ENCODE measurements around the gene KIAA1755. TPM values are rescaled to one million over a fixed set of nuclear protein-coding genes. Genes with fewer than 3 reads are reported as not detected.

Gene KIAA1755
- total and polyA plus RNA-seq, 3 experiments from 2014 or later = not detected

DNA sequence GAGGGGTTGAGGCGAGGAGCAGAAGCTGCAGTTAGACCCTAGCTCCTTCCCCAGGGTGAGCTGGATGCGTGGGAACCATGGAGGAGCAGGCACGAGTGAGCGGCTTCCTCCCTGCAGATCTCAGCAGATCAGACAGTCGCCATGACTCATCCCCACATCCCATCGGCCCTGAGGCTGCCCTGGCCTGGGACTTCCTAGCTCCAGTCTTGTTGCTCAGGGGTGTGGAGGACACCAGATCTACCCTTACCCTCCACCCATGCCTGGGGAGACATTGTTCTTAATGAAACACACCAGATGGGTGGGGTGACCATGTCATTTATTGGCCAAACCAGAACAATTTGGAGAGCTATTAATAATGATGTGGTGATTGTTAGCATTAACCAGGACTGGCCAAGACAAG, 59.2 kb downstream of the KIAA1755 start:
- H3K4me1 Mint-ChIP-seq = no peaks in the 10 kb centered on the region
- Histone ChIP-seq H3K36me3 (ENCODE audit: insufficient read depth, low read length) (no peaks in the 10 kb centered on the region), H3K27ac (ENCODE audit: low read depth, low read length) (no peak overlapping the region), H3K4me3 (ENCODE audit: low read length) (no peak overlapping the region), H3K4me1 (ENCODE audit: insufficient read depth, low read length) (no peaks in the 10 kb centered on the region), H3K9me3 (ENCODE audit: low read length) (no peaks in the 10 kb centered on the region), H3K27me3 (ENCODE audit: insufficient read depth, low read length, poor library complexity, severe bottlenecking) (no peaks in the 10 kb centered on the region)
- ChIA-PET POLR2A (no interaction called here), CTCF (no interaction called here)
- DNase-seq = no peak
- no peak overlapping the region for H3K4me3 Mint-ChIP-seq
- H3K36me3 Mint-ChIP-seq = no peaks in the 10 kb centered on the region
- peaks cover 9 to 21% of the 10 kb centered on the region in 2 donors for H3K27me3 Mint-ChIP-seq
- H3K9me3 Mint-ChIP-seq = no peaks in the 10 kb centered on the region
- no peak overlapping the region for H3K27ac Mint-ChIP-seq

GRCh38 chr20:38200646-38201045, 59.9 kb downstream of the KIAA1755 start:
- no peaks in the 10 kb centered on the region for H3K4me1 Mint-ChIP-seq
- H3K9me3 Mint-ChIP-seq = no peaks in the 10 kb centered on the region
- H3K27me3 Mint-ChIP-seq = peaks cover 10 to 25% of the 10 kb centered on the region in 2 donors
- ChIA-PET POLR2A (no interaction called here), CTCF (interaction anchor here (0.6 kb wide), 1 partner anchor 99 kb away, joined by 4 read pairs; no protein-coding TSS in a partner anchor)
- Histone ChIP-seq H3K36me3 (ENCODE audit: insufficient read depth, low read length) (no peaks in the 10 kb centered on the region), H3K9me3 (ENCODE audit: low read length) (no peaks in the 10 kb centered on the region), H3K4me1 (ENCODE audit: insufficient read depth, low read length) (no peaks in the 10 kb centered on the region), H3K4me3 (ENCODE audit: low read length) (no peak overlapping the region), H3K27me3 (ENCODE audit: insufficient read depth, low read length, poor library complexity, severe bottlenecking) (no peaks in the 10 kb centered on the region), H3K27ac (ENCODE audit: low read depth, low read length) (no peak overlapping the region)
- no peaks in the 10 kb centered on the region for H3K36me3 Mint-ChIP-seq
- no peak overlapping the region for H3K4me3 Mint-ChIP-seq
- DNase-seq = no peak
- no peak overlapping the region for H3K27ac Mint-ChIP-seq

- no peaks in the 10 kb centered on the region for H3K4me1 ChIP-seq (ENCODE audit: insufficient read depth, low read length)
- no peak overlapping the region for H3K4me3 ChIP-seq (ENCODE audit: low read length)
- Mint-ChIP-seq H3K4me1 (no peaks in the 10 kb centered on the region), H3K4me3 (no peak overlapping the region), H3K9me3 (no peaks in the 10 kb centered on the region), H3K36me3 (no peaks in the 10 kb centered on the region), H3K27ac (no peak overlapping the region), H3K27me3 (peaks cover 10 to 28% of the 10 kb centered on the region in 2 donors)
- no peaks in the 10 kb centered on the region for H3K27me3 ChIP-seq (ENCODE audit: insufficient read depth, low read length, poor library complexity, severe bottlenecking)
- no peak overlapping the region for H3K27ac ChIP-seq (ENCODE audit: low read depth, low read length)
- H3K9me3 ChIP-seq (ENCODE audit: low read length) = no peaks in the 10 kb centered on the region
- H3K36me3 ChIP-seq (ENCODE audit: insufficient read depth, low read length) = no peaks in the 10 kb centered on the region
- ChIA-PET POLR2A (no interaction called here), CTCF (no interaction called here)
- no peak for DNase-seq
Observed at GRCh38 chr20:38199501-38200390, 60.8 kb downstream of the KIAA1755 start.

- no peaks in the 10 kb centered on the region for H3K27me3 ChIP-seq (ENCODE audit: insufficient read depth, low read length, poor library complexity, severe bottlenecking)
- Mint-ChIP-seq H3K9me3 (no peaks in the 10 kb centered on the region), H3K4me1 (no peaks in the 10 kb centered on the region), H3K27ac (no peak overlapping the region), H3K27me3 (peaks cover 7 to 31% of the 10 kb centered on the region in 2 donors), H3K36me3 (no peaks in the 10 kb centered on the region), H3K4me3 (no peak overlapping the region)
- DNase-seq = no peak
- ChIA-PET CTCF (interaction anchor here (1.0 kb wide), 1 partner anchor 22 kb away, joined by 3 read pairs; no protein-coding TSS in a partner anchor), POLR2A (no interaction called here)
- no peaks in the 10 kb centered on the region for H3K4me1 ChIP-seq (ENCODE audit: insufficient read depth, low read length)
- H3K9me3 ChIP-seq (ENCODE audit: low read length) = no peaks in the 10 kb centered on the region
- H3K27ac ChIP-seq (ENCODE audit: low read depth, low read length) = no peak overlapping the region
- no peak overlapping the region for H3K4me3 ChIP-seq (ENCODE audit: low read length)
- no peaks in the 10 kb centered on the region for H3K36me3 ChIP-seq (ENCODE audit: insufficient read depth, low read length)
Observed at GRCh38 chr20:38198238-38198861, 62.2 kb downstream of the KIAA1755 start.

- H3K4me3 Mint-ChIP-seq = no peak overlapping the region
- Histone ChIP-seq H3K27me3 (ENCODE audit: insufficient read depth, low read length, poor library complexity, severe bottlenecking) (no peaks in the 10 kb centered on the region), H3K27ac (ENCODE audit: low read depth, low read length) (no peak overlapping the region), H3K9me3 (ENCODE audit: low read length) (no peaks in the 10 kb centered on the region), H3K4me1 (ENCODE audit: insufficient read depth, low read length) (no peaks in the 10 kb centered on the region), H3K4me3 (ENCODE audit: low read length) (no peak overlapping the region), H3K36me3 (ENCODE audit: insufficient read depth, low read length) (no peaks in the 10 kb centered on the region)
- H3K36me3 Mint-ChIP-seq = no peaks in the 10 kb centered on the region
- no peaks in the 10 kb centered on the region for H3K9me3 Mint-ChIP-seq
- ChIA-PET POLR2A (no interaction called here), CTCF (interaction anchor here (1.0 kb wide), 1 partner anchor 23 kb away, joined by 3 read pairs; no protein-coding TSS in a partner anchor)
- DNase-seq = no peak
- H3K27me3 Mint-ChIP-seq = peaks cover 4 to 31% of the 10 kb centered on the region in 2 donors
- H3K4me1 Mint-ChIP-seq = no peaks in the 10 kb centered on the region
- no peak overlapping the region for H3K27ac Mint-ChIP-seq
Observed at GRCh38 chr20:38197619-38198018, 62.9 kb downstream of the KIAA1755 start.

- peaks cover 3 to 29% of the 10 kb centered on the region in 2 donors for H3K27me3 Mint-ChIP-seq
- no peaks in the 10 kb centered on the region for H3K36me3 Mint-ChIP-seq
- no peaks in the 10 kb centered on the region for H3K4me1 Mint-ChIP-seq
- Histone ChIP-seq H3K4me1 (ENCODE audit: insufficient read depth, low read length) (no peaks in the 10 kb centered on the region), H3K9me3 (ENCODE audit: low read length) (no peaks in the 10 kb centered on the region), H3K27ac (ENCODE audit: low read depth, low read length) (no peak overlapping the region), H3K27me3 (ENCODE audit: insufficient read depth, low read length, poor library complexity, severe bottlenecking) (no peaks in the 10 kb centered on the region), H3K4me3 (ENCODE audit: low read length) (no peak overlapping the region), H3K36me3 (ENCODE audit: insufficient read depth, low read length) (no peaks in the 10 kb centered on the region)
- CTCF ChIA-PET = interaction anchor here (1.0 kb wide), 1 partner anchor 24 kb away, joined by 3 read pairs; no protein-coding TSS in a partner anchor
- no peak for DNase-seq
- POLR2A ChIA-PET = no interaction called here
- H3K27ac Mint-ChIP-seq = no peak overlapping the region
- no peaks in the 10 kb centered on the region for H3K9me3 Mint-ChIP-seq
- H3K4me3 Mint-ChIP-seq = no peak overlapping the region
Observed at GRCh38 chr20:38197217-38197616, 63.3 kb downstream of the KIAA1755 start.

DNA sequence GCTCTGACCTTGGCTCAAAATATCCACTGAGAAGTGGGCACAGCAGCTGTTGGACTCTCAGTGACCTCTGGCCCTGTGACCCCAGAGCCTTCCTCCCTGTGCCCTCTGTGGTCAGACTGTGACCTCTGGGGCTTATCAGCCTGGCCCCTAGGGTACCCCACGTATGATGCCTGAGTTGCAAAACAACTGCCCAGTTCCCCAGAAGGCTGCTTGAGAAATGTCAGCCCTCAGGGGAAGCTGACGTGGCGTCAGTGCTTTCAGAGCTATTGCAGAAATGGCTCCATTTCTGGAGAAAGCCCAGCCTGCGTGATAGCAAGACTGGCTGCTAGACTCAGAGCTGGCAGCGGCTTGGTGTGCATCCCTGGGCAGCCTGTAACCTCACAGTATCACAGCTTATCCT, 63.9 kb downstream of the KIAA1755 start:
- no peak overlapping the region for H3K4me3 ChIP-seq (ENCODE audit: low read length)
- H3K9me3 ChIP-seq (ENCODE audit: low read length) = no peaks in the 10 kb centered on the region
- ChIA-PET POLR2A (no interaction called here), CTCF (interaction anchor here (1.0 kb wide), 1 partner anchor 25 kb away, joined by 3 read pairs; no protein-coding TSS in a partner anchor)
- no peak overlapping the region for H3K27ac Mint-ChIP-seq
- no peak overlapping the region for H3K4me3 Mint-ChIP-seq
- H3K27me3 ChIP-seq (ENCODE audit: insufficient read depth, low read length, poor library complexity, severe bottlenecking) = no peaks in the 10 kb centered on the region
- peaks cover 3 to 23% of the 10 kb centered on the region in 2 donors for H3K27me3 Mint-ChIP-seq
- H3K4me1 Mint-ChIP-seq = no peaks in the 10 kb centered on the region
- no peaks in the 10 kb centered on the region for H3K4me1 ChIP-seq (ENCODE audit: insufficient read depth, low read length)
- H3K36me3 Mint-ChIP-seq = no peaks in the 10 kb centered on the region
- H3K27ac ChIP-seq (ENCODE audit: low read depth, low read length) = no peak overlapping the region
- no peaks in the 10 kb centered on the region for H3K9me3 Mint-ChIP-seq
- no peak for DNase-seq
- H3K36me3 ChIP-seq (ENCODE audit: insufficient read depth, low read length) = no peaks in the 10 kb centered on the region

GRCh38 chr20:38196076-38196475, 64.5 kb downstream of the KIAA1755 start:
- H3K36me3 ChIP-seq (ENCODE audit: insufficient read depth, low read length) = no peaks in the 10 kb centered on the region
- POLR2A ChIA-PET = no interaction called here
- DNase-seq = no peak

More at GRCh38 chr20:38196076-38196475, 64.5 kb downstream of the KIAA1755 start:
- no peaks in the 10 kb centered on the region for H3K9me3 ChIP-seq (ENCODE audit: low read length)
- no peaks in the 10 kb centered on the region for H3K27me3 ChIP-seq (ENCODE audit: insufficient read depth, low read length, poor library complexity, severe bottlenecking)
- Mint-ChIP-seq H3K36me3 (no peaks in the 10 kb centered on the region), H3K27me3 (peaks cover 3 to 20% of the 10 kb centered on the region in 2 donors), H3K4me3 (no peak overlapping the region), H3K27ac (no peak overlapping the region), H3K4me1 (no peaks in the 10 kb centered on the region), H3K9me3 (no peaks in the 10 kb centered on the region)
- no peaks in the 10 kb centered on the region for H3K4me1 ChIP-seq (ENCODE audit: insufficient read depth, low read length)
- H3K27ac ChIP-seq (ENCODE audit: low read depth, low read length) = no peak overlapping the region
- CTCF ChIA-PET = no interaction called here
- no peak overlapping the region for H3K4me3 ChIP-seq (ENCODE audit: low read length)

Measured in CD8-positive, alpha-beta memory T cell (primary cell).